Karpas-422 (cell line): ENCODE data around the gene LPCAT1. TPM values are rescaled to one million over a fixed set of nuclear protein-coding genes. Genes with fewer than 3 reads are reported as not detected.
A peak's percentile ranks its signal among the peaks of the same experiment; 100 is the strongest.

Experiments
- DNase-seq: peaks from one replicate; pipeline ENCODE4 v3.0.0-alpha.2; 2015
- H2AFZ ChIP-seq: fragments of 200-600 bp; sonication (generic); 2 replicates; pipeline ENCODE4 v1.6.1; 2014; ENCODE audit warnings: antibody characterized with exemption, low read length, mixed read lengths
- H3K27ac ChIP-seq: fragments of 200-600 bp; sonication (generic); 2 replicates; pipeline ENCODE4 v1.5.1; 2014; ENCODE audit warnings: mild to moderate bottlenecking, low read length, moderate library complexity
- H3K27me3 ChIP-seq: fragments of 200-600 bp; sonication (generic); 2 replicates; pipeline ENCODE4 v1.6.1; 2014; ENCODE audit warnings: low read length, mixed read lengths
- H3K36me3 ChIP-seq: fragments of 200-600 bp; sonication (generic); 2 replicates; pipeline ENCODE4 v1.6.1; 2014; ENCODE audit warnings: low read length, mixed read lengths; ENCODE audit not compliant: insufficient read depth
- H3K4me1 ChIP-seq: fragments of 200-600 bp; sonication (generic); 2 replicates; pipeline ENCODE4 v1.6.1; 2014; ENCODE audit warnings: mild to moderate bottlenecking, low read length, mixed read lengths
- H3K4me2 ChIP-seq: fragments of 200-600 bp; sonication (generic); 2 replicates; pipeline ENCODE4 v1.6.1; 2014; ENCODE audit warnings: low read length, low read depth, mild to moderate bottlenecking; ENCODE audit not compliant: poor library complexity, severe bottlenecking
- H3K4me3 ChIP-seq: fragments of 200-600 bp; sonication (generic); 2 replicates; pipeline ENCODE4 v1.5.1; 2014; ENCODE audit warnings: mild to moderate bottlenecking, antibody characterized with exemption, low read length, mixed read lengths
- H3K79me2 ChIP-seq: fragments of 200-600 bp; sonication (generic); 2 replicates; pipeline ENCODE4 v1.6.1; 2014; ENCODE audit warnings: mild to moderate bottlenecking, low read length, mixed read lengths
- H3K9ac ChIP-seq: fragments of 200-600 bp; sonication (generic); 2 replicates; pipeline ENCODE4 v1.6.0; 2014; ENCODE audit warnings: low read length
- H3K9me2 ChIP-seq: fragments of 200-600 bp; sonication (generic), shearing (Covaris generic); replicated peaks from 2 replicates; pipeline ENCODE4 v1.6.0; 2014; ENCODE audit warnings: mild to moderate bottlenecking, low read length, moderate library complexity; ENCODE audit not compliant: insufficient read depth
- H3K9me3 ChIP-seq: fragments of 300-700, 200-600 bp; sonication (generic); 2 replicates; pipeline ENCODE4 v1.6.1; 2014; ENCODE audit warnings: low read length, mixed read lengths
- H4K20me1 ChIP-seq: fragments of 200-600 bp; sonication (generic); 2 replicates; pipeline ENCODE4 v1.6.1; 2014; ENCODE audit warnings: mild to moderate bottlenecking, antibody characterized with exemption, low read length, low read depth; ENCODE audit not compliant: insufficient read depth
- total RNA-seq: library from RNA; depleted of rRNA; stranded (reverse); fragments of >200 nt; shearing (Covaris generic); gene quantifications from 2 replicates; pipeline ENCODE4 v1.2.3, GENCODE V29; 2014; ENCODE audit warnings: low replicate concordance

LPCAT1 gene
- total RNA-seq, 1 experiment from 2014 or later: 115 TPM

DNA sequence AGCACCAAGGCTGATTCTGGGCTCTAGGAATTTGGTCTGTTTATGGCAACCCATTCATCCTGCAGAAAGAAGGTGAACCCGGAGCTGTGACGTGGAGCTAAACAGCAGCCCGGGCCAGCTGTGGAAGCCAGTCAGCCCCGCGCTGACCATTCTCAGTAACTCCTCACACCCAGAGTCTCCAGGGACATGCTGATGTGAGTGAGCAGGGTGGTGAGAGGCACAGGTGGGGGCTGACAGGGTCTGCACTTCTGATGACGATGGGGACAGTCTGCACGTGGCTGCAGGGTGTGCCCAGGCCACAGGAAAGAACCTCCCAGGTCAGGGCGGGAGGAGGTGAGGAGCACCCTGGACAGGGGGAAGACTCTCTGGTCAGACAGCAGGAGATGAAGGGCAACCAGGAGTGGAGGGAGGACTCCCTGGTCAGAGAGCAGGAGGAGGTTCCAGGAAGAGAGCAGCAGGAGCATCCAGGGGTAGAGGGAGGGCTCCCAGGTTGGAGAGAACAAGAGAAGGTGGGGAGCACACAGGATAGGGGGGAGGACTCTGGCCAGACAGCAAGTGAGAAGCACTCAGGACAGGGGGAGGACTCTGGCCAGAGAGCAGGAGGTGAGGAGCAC, 52.4 kb downstream of the LPCAT1 start:
- Histone ChIP-seq H3K36me3 (peaks cover 18% of the 10 kb centered on the region), H3K27me3 (no peaks in the 10 kb centered on the region), H3K9me2 (no peaks in the 10 kb centered on the region), H3K9ac (no peak overlapping the region), H3K27ac (no peak overlapping the region), H3K9me3 (no peaks in the 10 kb centered on the region), H3K4me2 (no peak overlapping the region), H3K4me1 (no peaks in the 10 kb centered on the region), H3K79me2 (no peaks in the 10 kb centered on the region), H3K4me3 (no peak overlapping the region), H4K20me1 (no peaks in the 10 kb centered on the region), H2AFZ (no peak overlapping the region)
- no peak for DNase-seq

DNA sequence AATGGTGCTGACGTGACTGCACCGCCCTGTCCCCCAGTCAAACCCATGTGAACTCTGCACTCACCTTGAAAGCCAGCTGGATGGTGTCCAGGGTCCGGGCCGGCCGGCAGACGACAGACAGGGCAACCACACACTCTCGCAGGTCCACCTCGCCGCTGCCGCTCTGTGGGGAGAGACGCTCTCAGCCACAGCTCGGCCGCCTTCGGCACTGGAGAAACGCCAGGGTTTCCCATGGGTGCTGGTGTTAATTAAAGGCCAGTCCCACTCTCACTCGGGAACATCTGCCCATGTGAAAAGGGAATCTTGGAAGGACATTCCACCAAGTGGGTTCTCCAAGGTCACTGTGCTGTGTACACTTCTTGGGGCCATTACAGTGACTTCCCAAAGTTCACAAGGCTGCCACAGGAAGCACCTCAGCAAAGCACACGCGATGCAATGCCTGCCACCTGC, 53.0 kb downstream of the LPCAT1 start:
- peaks cover 18% of the 10 kb centered on the region for H3K36me3 ChIP-seq
- H4K20me1 ChIP-seq: no peaks in the 10 kb centered on the region
- H3K27me3 ChIP-seq: no peaks in the 10 kb centered on the region
- H2AFZ ChIP-seq: no peak overlapping the region
- no peaks in the 10 kb centered on the region for H3K9me2 ChIP-seq
- H3K27ac ChIP-seq: no peak overlapping the region
- no peak overlapping the region for H3K9ac ChIP-seq
- no peaks in the 10 kb centered on the region for H3K79me2 ChIP-seq
- DNase-seq: no peak
- no peak overlapping the region for H3K4me3 ChIP-seq
- H3K9me3 ChIP-seq: no peaks in the 10 kb centered on the region
- no peak overlapping the region for H3K4me2 ChIP-seq
- H3K4me1 ChIP-seq: no peaks in the 10 kb centered on the region

DNA sequence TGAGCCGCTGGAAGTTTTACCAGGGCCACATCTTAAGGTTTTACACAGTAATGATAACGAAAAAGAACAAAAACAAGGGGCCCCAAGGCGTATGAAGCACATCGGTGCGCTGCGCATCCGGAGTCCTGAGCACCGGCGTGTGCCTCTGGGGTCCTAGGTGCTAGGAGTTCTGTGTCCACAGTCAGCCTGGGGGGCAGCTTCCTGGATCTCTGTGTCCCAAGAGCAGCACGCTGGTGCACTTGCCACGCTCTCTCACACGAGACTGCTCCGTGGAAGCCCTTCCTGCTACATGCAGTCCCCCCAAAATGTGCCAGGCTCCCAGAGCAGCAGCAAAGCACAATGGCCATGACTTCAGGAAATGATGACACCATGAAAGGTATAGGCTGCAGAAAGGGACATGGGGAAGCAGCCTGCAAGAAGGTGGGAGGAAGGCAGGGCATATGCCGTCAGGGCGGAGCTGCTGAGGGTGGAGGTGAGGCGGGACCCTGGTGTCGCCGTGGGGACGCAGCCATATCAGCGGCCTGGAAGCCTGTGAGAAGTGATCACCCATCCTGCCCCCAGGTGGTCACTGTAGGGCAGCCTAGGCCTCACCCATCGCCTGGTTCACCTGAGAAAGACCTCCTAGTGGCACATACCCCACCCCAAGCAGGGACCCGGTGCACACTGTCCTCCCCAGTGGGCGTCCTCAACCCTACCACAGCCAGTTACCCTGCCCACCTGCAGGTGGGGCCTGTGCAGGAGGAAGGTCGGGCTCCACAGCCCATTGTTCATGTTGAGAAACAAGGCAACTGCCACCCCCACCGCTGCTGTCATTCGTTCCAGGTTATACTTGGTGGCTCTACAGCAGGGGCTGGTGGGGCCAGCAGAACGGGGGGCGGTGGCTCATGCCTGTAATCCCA, 54.9 kb downstream of the LPCAT1 start:
- H3K9ac ChIP-seq: no peak overlapping the region
- H3K4me3 ChIP-seq: no peak overlapping the region
- DNase-seq: no peak
- no peak overlapping the region for H2AFZ ChIP-seq
- H3K9me2 ChIP-seq: no peaks in the 10 kb centered on the region
- H3K9me3 ChIP-seq: no peaks in the 10 kb centered on the region
- no peaks in the 10 kb centered on the region for H4K20me1 ChIP-seq
- no peak overlapping the region for H3K27ac ChIP-seq
- H3K36me3 ChIP-seq: peaks cover 32% of the 10 kb centered on the region
- no peaks in the 10 kb centered on the region for H3K4me1 ChIP-seq
- no peaks in the 10 kb centered on the region for H3K27me3 ChIP-seq
- H3K79me2 ChIP-seq: no peaks in the 10 kb centered on the region
- H3K4me2 ChIP-seq: no peak overlapping the region

DNA sequence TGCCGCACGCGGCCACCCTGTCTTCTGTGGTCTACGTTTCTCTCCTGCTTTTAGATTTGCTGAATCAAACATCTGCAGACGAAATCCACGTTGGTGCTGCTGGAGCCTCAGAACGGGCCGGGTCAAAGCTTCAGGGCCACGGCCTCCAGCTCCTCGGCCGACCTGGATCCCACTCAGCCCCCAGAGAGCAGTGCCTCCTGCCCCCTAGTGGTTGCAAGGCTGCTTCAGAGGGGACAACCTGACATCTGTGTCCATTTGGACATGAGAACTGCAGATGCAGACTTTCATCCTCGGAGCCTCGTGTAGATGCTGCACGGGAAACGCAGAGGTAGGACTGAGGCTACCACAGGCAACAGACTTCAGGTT, 55.5 kb downstream of the LPCAT1 start:
- peak; percentile 60 for DNase-seq
- no peaks in the 10 kb centered on the region for H3K9me2 ChIP-seq
- no peak overlapping the region for H3K4me3 ChIP-seq
- H4K20me1 ChIP-seq: no peaks in the 10 kb centered on the region
- no peaks in the 10 kb centered on the region for H3K4me1 ChIP-seq
- peaks cover 33% of the 10 kb centered on the region for H3K36me3 ChIP-seq
- H3K9ac ChIP-seq: no peak overlapping the region
- H3K79me2 ChIP-seq: no peaks in the 10 kb centered on the region
- H3K9me3 ChIP-seq: no peaks in the 10 kb centered on the region
- H3K4me2 ChIP-seq: no peak overlapping the region
- no peak overlapping the region for H3K27ac ChIP-seq
- H3K27me3 ChIP-seq: no peaks in the 10 kb centered on the region
- H2AFZ ChIP-seq: no peak overlapping the region

DNA sequence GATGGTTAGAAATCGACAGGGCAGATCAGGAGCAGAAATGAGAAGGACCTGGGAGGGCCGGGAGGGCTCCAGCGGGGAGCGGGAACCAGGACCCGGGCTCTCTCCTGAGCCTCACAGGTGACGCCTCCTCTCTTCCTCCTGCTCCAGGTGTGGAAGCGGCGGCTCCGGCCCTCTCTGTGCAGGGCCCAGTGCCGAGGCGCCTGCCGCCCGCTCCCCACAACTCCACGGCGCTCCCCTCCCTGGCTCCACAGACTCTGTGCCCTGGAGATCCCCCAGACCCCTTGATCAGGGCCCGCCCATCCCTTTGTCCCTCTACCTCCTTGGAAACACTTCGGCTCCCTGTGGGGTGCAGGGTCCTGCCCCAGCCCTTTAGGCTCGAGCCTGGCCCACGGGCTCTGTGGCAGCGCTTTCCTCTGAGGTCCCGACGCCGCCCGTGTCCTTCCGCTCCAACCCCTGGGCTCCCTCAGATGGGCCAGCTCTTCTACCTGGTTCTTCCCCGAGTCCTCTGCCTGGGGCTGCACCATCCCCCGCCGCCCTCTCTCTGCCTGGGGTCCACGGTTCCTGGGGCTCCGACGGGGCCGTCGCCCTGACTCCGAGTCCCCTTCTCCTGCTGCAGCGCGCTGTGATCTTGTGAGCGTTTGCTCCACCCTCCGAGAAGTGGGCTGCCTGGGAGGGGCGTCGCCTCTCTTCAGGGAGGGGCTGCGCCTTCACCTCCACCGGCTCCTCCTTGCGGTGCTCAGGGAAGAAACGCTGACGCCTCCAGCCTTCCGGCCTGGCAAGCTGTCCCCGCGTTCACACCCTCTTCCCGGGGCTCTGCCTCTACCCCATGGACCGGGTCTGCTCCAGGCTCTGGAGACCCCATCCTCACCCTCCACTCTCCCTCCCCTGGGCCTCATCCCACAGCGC, 56.2 kb downstream of the LPCAT1 start:
- H3K27ac ChIP-seq: no peak overlapping the region
- no peak overlapping the region for H2AFZ ChIP-seq
- no peaks in the 10 kb centered on the region for H3K4me1 ChIP-seq
- H3K27me3 ChIP-seq: no peaks in the 10 kb centered on the region
- H4K20me1 ChIP-seq: no peaks in the 10 kb centered on the region
- H3K79me2 ChIP-seq: no peaks in the 10 kb centered on the region
- H3K4me3 ChIP-seq: no peak overlapping the region
- no peak overlapping the region for H3K4me2 ChIP-seq
- no peaks in the 10 kb centered on the region for H3K9me3 ChIP-seq
- H3K9ac ChIP-seq: no peak overlapping the region
- peaks cover 31% of the 10 kb centered on the region for H3K36me3 ChIP-seq
- H3K9me2 ChIP-seq: no peaks in the 10 kb centered on the region
- no peak for DNase-seq

DNA sequence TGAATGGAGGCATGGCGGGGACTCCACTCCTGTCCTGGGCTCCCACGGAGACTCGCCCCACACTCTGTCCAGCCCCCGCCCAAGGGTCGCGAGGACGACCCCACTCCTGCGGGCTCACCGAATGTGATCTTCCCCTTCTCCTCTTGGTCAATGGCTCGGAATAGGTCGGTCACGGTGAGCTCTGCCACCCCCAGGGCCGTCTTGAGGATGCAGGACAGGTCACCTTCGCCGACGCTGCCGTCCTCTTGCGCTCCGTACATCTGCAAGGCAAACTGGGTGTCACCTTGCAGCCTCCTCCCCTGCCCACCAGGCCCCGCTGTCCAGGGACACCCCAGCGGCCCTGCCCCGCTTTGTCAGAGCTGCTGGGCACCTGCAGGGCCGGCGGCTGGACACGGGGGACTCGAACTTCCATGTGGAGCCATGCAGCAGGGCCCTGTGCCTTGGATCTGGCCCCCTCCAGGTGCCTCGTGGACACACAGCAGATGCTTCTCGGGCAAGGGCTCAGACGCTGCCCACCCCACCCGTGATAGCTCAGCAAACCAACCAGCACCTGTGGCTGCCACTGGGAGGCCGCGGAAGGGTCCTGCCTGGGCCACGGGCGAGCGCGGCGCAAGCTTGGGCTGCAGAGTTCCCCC, 57.0 kb downstream of the LPCAT1 start:
- Histone ChIP-seq H3K27ac (no peak overlapping the region), H3K9ac (no peak overlapping the region), H3K4me2 (no peak overlapping the region), H3K9me3 (no peaks in the 10 kb centered on the region), H2AFZ (no peak overlapping the region), H3K4me3 (no peak overlapping the region), H4K20me1 (no peaks in the 10 kb centered on the region), H3K9me2 (no peaks in the 10 kb centered on the region), H3K4me1 (no peaks in the 10 kb centered on the region), H3K79me2 (no peaks in the 10 kb centered on the region), H3K27me3 (no peaks in the 10 kb centered on the region), H3K36me3 (peaks cover 40% of the 10 kb centered on the region)
- no peak for DNase-seq

DNA sequence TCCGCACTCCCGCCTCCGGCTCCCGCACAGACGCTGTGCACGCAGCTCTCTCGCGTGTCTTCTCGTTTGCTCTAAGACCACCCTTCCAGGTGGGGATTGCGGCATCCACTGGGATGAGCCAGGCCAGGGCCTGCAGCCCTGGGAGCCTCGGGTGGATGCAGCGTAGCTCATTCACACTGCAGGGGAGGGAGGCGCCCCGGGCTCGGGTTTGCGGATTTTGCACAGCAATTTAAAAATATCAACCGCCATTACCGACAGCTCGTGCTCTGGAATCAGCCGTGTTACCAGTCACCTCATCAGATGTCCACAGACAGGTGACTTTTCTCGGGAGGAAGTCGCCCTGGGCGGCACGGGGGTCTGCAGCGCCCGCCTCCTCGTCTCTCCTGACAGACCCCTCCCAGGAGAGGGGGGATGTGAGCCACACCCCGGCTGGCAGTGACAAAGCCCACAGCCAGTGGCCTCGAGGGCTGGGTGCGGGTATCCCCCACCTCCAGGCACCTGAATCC, 57.7 kb downstream of the LPCAT1 start:
- H4K20me1 ChIP-seq: no peaks in the 10 kb centered on the region
- H3K4me1 ChIP-seq: no peaks in the 10 kb centered on the region
- H3K36me3 ChIP-seq: peaks cover 47% of the 10 kb centered on the region
- H3K79me2 ChIP-seq: no peaks in the 10 kb centered on the region
- no peak overlapping the region for H3K4me3 ChIP-seq
- no peak overlapping the region for H3K27ac ChIP-seq
- H3K9me2 ChIP-seq: no peaks in the 10 kb centered on the region
- H3K27me3 ChIP-seq: no peaks in the 10 kb centered on the region
- no peak for DNase-seq
- no peaks in the 10 kb centered on the region for H3K9me3 ChIP-seq
- no peak overlapping the region for H3K9ac ChIP-seq
- no peak overlapping the region for H3K4me2 ChIP-seq
- no peak overlapping the region for H2AFZ ChIP-seq
